ENCODE data around the gene C4orf36.
"Not testable (repeated sequence)": the region's sequence is repeated elsewhere in the genome, so short reads cannot be mapped to it uniquely, and the experiment has no call there.

Gene C4orf36

GRCh38 chr4:86917212-86918039 is 25.2 kb upstream of the C4orf36 start:
- in situ Hi-C loops (cut with MboI; ENCODE audit: low sequenced_read_pairs), result no loop called here

GRCh38 chr4:86916392-86916791 is 24.2 kb upstream of the C4orf36 start:
- in situ Hi-C loops (cut with MboI; ENCODE audit: low sequenced_read_pairs), result no loop called here

DNA sequence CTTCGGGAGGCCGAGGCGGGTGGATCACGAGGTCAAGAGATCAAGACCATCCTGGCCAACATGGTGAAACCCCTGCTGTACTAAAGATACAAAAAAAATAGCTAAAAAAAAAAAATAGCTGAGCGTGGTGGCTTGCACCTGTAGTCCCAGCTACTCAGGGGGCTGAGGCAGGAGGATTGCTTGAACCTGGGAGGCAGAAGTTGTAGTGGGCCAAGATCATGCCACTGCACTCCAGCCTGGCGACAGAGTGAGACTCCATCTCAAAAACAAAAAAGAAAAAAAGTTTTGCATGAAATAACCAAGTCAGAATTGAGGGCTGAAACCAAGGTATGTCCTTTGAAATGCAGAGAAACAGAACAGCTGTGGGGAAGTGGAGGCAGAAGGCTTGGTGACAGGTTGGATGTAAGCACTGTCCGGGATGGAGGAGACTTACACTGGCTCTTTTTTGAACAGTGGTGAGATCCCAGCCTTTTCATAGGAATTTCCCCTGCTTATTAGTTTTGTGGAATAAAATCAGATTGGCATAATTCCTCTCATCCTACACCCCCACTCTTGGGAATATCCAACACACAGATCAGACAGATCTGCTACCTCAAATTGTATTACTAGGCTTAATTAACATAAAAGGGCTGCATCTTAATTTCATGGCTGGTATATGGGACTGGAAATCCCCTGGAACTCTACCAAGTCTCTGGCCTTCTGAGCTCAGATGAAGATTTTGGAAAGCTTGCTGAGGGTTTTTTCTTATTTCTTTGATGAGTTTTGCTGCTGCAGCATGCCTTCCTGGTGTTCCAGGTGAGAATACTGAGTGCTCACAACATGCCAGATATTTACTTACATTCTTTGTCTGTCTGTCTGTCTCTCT is 18.8 kb upstream of the C4orf36 start:
- in situ Hi-C loops (cut with MboI; ENCODE audit: low sequenced_read_pairs), result no loop called here

DNA sequence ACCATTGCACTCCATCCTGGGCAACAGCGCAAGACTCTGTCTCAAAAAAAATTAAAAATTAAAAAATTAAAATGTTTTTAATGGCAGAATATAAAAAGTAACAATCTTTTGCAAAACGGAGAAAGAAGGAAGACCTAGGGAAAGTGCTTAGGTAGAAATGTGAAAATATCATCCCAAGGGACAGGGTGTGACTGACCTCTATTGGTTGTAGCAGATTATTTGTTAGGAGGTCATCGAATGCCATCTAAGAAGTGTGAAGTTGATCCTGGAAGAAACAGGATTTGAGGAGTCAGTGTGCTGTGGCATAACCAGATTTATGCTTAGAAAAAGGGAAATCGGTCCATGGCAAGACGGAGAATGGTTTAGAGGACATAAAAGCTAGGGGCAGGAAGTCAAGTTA is 18.1 kb upstream of the C4orf36 start:
- in situ Hi-C loops (cut with MboI; ENCODE audit: low sequenced_read_pairs), result no loop called here

GRCh38 chr4:86909546-86910295 is 17.5 kb upstream of the C4orf36 start:
- in situ Hi-C loops (cut with MboI; ENCODE audit: low sequenced_read_pairs), result loop anchor here (10.0 kb wide), 1 partner anchor 315 kb away; the partner anchor contains the start of gene KLHL8

DNA sequence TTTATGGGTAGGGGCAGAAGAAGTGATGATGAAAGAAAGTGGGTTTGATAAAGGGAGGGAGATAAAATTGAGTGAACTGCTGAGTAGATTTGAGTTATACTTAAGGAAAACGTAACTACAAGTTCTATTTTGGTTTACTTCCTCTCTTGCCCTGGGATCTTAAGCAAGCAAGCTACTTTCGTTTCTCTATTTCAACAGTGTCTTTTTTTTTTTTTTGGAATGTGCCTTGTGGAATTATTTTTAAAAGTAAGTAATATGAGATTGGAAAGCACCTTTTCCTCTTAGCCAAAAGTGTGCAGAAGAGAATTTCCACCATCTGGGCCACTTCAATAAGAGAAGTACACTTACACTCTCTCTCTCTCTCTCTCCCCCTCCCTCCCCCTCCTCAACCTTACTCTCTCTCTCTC is 16.0 kb upstream of the C4orf36 start:
- in situ Hi-C loops (cut with MboI; ENCODE audit: low sequenced_read_pairs), result loop anchor here (10.0 kb wide), 1 partner anchor 317 kb away; the partner anchor contains the start of gene KLHL8

- in situ Hi-C loops (cut with MboI; ENCODE audit: low sequenced_read_pairs), result loop anchor here (10.0 kb wide), 1 partner anchor 323 kb away; the partner anchor contains the start of gene KLHL8
These were observed 9.6 kb upstream of the C4orf36 start for GRCh38 chr4:86901864-86902263.

DNA sequence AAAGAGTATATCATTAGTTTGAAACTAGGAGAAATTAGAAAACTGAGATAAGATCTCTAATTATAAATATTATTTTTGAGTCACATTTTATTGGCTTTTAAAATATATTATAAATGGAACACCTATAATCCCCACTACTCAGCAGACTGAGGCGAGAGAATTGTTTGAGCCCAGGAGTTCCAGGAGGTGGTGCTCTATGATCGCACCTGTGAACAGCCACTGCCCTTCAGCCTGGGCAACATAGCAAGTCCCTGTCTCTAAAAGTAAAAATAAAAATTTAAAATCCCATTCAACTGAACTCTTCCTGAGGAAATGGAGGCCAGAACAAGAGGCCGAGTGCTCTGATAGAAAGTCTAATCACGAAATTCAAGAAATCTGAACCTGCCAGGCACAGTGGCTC is 6.3 kb upstream of the C4orf36 start:
- in situ Hi-C loops (cut with MboI; ENCODE audit: low sequenced_read_pairs), result loop anchor here (10.0 kb wide), 1 partner anchor 404 kb away; no protein-coding TSS in a partner anchor

GRCh38 chr4:86896596-86896995 is 4.4 kb upstream of the C4orf36 start:
- in situ Hi-C loops (cut with MboI; ENCODE audit: low sequenced_read_pairs), result loop anchor here (10.0 kb wide), 1 partner anchor 402 kb away; no protein-coding TSS in a partner anchor

DNA sequence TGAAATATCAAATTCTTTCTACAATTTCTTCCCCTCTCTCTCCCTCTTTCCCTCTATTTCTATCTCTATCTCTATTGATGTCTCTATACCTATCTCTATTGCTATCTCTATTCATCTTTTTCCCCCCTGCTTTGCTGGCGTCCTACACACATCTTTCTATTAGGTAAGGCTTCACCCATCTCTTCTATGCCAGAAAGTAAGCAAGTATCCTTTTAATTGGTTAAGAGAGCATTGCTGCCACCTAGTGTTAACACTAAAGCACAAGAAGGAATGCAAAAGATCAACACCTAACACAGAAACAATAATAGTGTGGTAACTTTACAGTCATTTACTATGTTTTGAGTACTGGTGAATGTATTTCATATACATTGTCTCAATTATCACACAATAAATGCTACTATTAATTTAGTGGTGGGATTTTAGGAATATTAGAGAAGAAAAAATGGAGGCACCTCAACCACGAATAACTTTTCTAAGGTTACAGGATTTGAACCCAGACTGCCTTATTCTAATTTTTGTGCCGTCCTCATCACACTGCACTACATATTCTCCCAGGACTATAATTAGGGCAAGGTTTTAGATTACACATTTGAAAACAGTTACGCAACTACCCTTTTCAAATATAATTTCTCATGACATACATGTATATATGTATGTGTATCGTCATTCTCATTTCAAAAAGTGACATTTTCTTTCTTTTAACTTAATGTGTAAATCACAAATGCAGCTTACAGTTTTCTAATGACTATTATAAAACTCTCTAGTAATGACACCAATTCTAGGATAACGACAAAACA is 3.7 kb upstream of the C4orf36 start:
- in situ Hi-C loops (cut with MboI; ENCODE audit: low sequenced_read_pairs), result loop anchor here (10.0 kb wide), 1 partner anchor 401 kb away; no protein-coding TSS in a partner anchor

GRCh38 chr4:86894455-86894854 is 2.2 kb upstream of the C4orf36 start:
- in situ Hi-C loops (cut with MboI; ENCODE audit: low sequenced_read_pairs), result loop anchor here (10.0 kb wide), 1 partner anchor 400 kb away; no protein-coding TSS in a partner anchor

GRCh38 chr4:86893136-86893535 is 914 bp upstream of the C4orf36 start:
- in situ Hi-C loops (cut with MboI; ENCODE audit: low sequenced_read_pairs), result loop anchor here (10.0 kb wide), 1 partner anchor 398 kb away; no protein-coding TSS in a partner anchor

DNA sequence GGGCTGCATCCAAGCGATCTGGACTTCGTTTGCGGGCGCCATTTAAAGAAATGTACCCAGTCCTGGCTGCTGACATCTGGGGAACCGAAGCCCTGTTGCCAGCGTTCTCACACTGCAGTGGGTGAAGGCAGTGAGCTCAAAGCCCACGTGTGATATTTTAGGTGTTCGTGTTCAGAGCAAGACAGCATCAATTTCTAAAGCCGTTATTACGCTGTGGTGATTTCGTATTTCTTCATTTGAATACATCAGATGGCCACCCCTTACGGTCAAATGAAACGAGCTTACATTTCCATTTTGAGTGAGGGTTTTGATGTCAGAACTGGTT is 376 bp upstream of the C4orf36 start:
- in situ Hi-C loops (cut with MboI; ENCODE audit: low sequenced_read_pairs), result loop anchor here (10.0 kb wide), 1 partner anchor 398 kb away; no protein-coding TSS in a partner anchor

DNA sequence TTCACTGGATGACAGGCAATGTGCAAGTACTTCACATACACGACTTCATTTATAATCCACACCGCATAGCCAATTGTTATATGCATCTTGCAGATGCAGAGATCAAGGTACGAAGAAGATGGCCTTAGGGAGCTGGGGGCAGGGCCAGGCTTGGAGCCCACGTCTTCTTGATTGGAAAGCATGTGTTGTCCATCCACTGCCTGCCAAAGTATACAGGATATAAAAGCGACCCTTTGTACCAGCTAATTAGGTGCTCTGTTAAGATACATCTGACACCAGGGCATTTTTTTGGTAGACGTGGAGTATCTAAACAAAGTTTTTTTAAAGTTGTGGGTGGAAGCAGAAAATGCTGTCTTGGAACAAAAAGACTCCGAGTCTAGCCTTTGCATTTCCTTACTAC is 1.4 kb downstream of the C4orf36 start:
- in situ Hi-C loops (cut with MboI; ENCODE audit: low sequenced_read_pairs), result loop anchor here (10.0 kb wide), 1 partner anchor 396 kb away; no protein-coding TSS in a partner anchor

DNA sequence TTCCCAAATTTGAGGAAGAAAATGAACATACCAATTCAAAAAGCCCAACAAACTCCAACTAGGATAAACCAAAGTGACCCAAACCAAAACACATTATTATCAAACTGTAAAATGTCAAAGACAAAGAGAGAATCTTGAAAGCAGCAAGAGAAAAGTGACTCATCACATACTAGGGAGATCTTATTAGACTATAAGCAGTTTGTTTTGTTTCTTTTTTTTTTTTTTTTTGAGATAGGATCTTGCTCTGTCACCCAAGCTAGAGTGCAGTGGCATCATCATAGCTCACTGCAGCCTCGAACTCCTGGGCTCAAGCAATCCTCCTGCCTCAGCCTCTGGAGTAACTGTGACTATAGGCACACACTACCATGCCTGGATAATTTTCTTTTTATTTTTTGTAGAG is 12.6 kb downstream of the C4orf36 start:
- in situ Hi-C loops (cut with MboI; ENCODE audit: low sequenced_read_pairs), result no loop called here

GRCh38 chr4:86878640-86879039 is 13.6 kb downstream of the C4orf36 start:
- in situ Hi-C loops (cut with MboI; ENCODE audit: low sequenced_read_pairs), result no loop called here

DNA sequence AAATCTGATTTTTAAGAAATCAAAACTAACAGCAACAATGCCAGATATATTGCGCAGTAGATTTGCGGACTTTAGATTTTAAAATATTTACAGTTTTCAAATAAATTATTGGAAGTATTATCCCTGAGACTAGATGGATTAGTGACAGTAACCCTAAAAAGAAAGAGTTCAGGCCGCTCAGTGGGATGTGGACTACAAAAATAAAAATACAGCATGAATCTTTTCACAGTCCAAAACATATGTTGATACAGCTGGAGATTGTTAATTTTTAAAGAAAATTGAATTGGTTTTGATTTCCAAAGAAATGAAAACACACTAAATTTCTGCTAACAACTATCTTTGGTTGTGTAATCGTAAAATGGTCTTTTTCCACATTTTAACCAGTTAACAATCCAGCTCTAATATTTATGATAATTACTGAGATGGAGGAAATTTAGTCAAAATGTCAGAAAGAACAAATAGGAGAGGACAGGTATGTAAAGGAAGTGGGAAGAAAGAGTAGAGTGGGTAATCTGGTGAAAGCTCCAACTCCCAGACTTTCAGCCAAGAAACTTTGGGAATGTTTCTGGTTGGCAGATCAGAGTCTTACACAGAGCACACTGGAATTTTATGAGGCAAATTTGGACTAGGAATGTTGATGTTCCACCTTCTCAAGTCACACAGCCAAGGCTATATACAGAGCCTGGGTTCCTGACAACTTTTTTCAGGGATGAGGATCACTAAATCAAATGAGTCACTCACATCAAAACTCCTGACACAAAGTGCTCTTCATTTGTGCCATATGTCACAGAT is 15.1 kb downstream of the C4orf36 start:
- in situ Hi-C loops (cut with MboI; ENCODE audit: low sequenced_read_pairs), result no loop called here

GRCh38 chr4:86875436-86875835 is 16.8 kb downstream of the C4orf36 start:
- in situ Hi-C loops (cut with MboI; ENCODE audit: low sequenced_read_pairs), result not testable (repeated sequence)

DNA sequence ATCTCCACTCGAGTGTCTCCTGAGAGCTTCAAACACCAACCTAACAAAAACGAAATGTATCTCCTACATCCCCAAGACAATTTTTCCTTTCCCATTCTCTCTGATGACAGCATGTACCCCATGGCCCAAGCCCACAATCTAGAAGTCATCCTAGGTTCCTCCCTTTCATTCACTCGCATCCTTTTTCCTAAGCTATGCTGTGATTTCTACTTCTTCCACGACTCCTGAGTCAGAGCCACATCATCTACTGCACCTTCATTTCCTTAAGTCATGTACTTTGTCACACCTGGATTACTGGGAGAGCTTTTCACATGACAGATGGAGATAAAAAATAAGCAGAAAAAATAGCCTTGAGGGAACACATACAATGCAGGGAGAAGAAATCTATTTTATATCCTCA is 20.1 kb downstream of the C4orf36 start:
- in situ Hi-C loops (cut with MboI; ENCODE audit: low sequenced_read_pairs), result no loop called here

Measured in HL-60/S4 (cell line).